Spleen (tissue), 7 donors: ENCODE results near the gene PRTN3.

Experiments
- POLR2A ChIP-seq, 3 donors: fragments of 450-650 bp; IDR thresholded peaks; one replicate each; pipeline ENCODE4 v1.5.1; 2017; ENCODE audit warnings: antibody characterized with exemption in 3 of 3, mild to moderate bottlenecking in 1 of 3
- TF ChIP-seq, protein P1 (sequence below), 11 experiments: fragments of 200-600 bp in 7 of 11; fragments of 450-650 bp in 4 of 11; sonication (generic) in 4 of 11; IDR thresholded peaks in 8 of 11; conservative IDR thresholded peaks in 3 of 11; 1 replicate in 7 of 11; 2 replicates in 4 of 11; pipeline versions ENCODE4 v1.4.0 to v1.8.0; 2016 to 2021; ENCODE audit warnings: antibody characterized with exemption in 11 of 11, inconsistent platforms in 4 of 11, mild to moderate bottlenecking in 1 of 11
- donor health status: DM: no; HTN: no; CAD: no; lungs with moderate emphysema.
- donor health status: DM: no; HTN: no; CAD: no.
- donor health status: DM: no; HTN: no; CAD: no.

DNA sequence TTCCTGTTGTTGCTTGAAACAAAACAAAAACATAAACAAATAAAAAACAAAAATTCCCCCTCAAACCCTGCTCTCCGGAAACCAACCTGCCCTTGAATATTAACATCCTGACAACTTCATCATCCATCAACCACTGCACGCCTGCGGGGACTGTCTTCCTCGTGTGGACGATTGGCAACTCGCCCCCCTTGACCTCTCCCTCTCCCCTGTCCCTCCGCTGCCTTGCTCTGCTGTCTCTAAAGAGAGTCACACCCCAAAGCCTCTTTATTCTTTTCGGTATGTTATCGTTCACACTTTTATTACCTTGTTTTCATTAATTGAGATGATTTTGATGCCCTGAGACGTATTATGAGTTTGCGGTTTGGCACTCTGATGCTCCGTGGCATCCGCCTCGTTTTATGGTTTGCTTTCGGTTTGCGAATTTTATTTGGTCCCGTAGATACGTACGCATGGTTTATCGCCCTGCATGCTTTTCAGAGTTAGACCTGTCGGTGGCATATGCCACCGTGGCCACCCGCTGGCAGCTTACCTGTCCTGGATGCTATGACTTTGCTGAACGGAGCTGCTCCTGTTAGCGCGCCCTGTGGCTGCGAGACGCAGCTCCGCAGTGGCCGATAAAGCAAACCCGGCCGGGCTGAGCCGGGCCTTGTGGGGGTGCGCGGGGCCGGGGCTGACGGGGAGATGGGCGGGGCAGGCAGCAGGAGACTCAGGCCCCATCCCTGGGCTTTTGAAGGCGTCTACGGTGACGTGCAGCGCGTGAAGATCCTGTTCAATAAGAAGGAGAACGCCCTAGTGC lies 33.0 kb upstream of the PRTN3 start:
- TF ChIP-seq POLR2A (IDR thresholded peaks at IDR 0.05): no peak
- TF ChIP-seq, protein P1, sequence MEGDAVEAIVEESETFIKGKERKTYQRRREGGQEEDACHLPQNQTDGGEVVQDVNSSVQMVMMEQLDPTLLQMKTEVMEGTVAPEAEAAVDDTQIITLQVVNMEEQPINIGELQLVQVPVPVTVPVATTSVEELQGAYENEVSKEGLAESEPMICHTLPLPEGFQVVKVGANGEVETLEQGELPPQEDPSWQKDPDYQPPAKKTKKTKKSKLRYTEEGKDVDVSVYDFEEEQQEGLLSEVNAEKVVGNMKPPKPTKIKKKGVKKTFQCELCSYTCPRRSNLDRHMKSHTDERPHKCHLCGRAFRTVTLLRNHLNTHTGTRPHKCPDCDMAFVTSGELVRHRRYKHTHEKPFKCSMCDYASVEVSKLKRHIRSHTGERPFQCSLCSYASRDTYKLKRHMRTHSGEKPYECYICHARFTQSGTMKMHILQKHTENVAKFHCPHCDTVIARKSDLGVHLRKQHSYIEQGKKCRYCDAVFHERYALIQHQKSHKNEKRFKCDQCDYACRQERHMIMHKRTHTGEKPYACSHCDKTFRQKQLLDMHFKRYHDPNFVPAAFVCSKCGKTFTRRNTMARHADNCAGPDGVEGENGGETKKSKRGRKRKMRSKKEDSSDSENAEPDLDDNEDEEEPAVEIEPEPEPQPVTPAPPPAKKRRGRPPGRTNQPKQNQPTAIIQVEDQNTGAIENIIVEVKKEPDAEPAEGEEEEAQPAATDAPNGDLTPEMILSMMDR (IDR thresholded peaks at IDR 0.05 in 8 of 11, conservative IDR thresholded peaks at IDR 0.05 in 3 of 11): no peak
